ENCODE data around the gene CELSR3. TPM values are rescaled to one million over a fixed set of nuclear protein-coding genes. Genes with fewer than 3 reads are reported as not detected.
A peak's percentile ranks its signal among the peaks of the same experiment; 100 is the strongest.

Gene CELSR3
- total RNA-seq, 1 experiment from 2014 or later, result 7.7 TPM

GRCh38 chr3:48685293-48685602 lies 22.6 kb upstream of the CELSR3 start:
- ATAC-seq (no peak), DNase-seq (ENCODE audit: low read depth, low spot score) (no peak)
- TF ChIP-seq CTCF (IDR thresholded peaks at IDR 0.05), result no peak
- TF ChIP-seq SIN3A (IDR thresholded peaks at IDR 0.05; ENCODE audit: borderline replicate concordance, insufficient read depth, low read depth, low read length), result no peak
- TF ChIP-seq POLR2AphosphoS5 (IDR thresholded peaks at IDR 0.05; ENCODE audit: low read depth, low read length), result no peak
- TF ChIP-seq REST (IDR thresholded peaks at IDR 0.05; ENCODE audit: insufficient read depth in 1 of 2, low read depth in 2 of 2, low read length in 1 of 2), result no peak
- no peak for TF ChIP-seq TCF7L2 (IDR thresholded peaks at IDR 0.05; ENCODE audit: low read depth, low read length)
- in situ Hi-C loops (cut with HindIII; ENCODE audit: low pct_unique_long_range_greater_than_20kb, low sequenced_read_pairs) (no loop called here), intact Hi-C loops (cut with micrococcal nuclease; ENCODE audit: unreplicated experiment) (no loop called here)
- Histone ChIP-seq H3K4me3 (ENCODE audit: low read depth in 2 of 2, low read length in 2 of 2) (peak overlapping the region; percentile 69 to 81), H3K36me3 (ENCODE audit: control insufficient read depth, insufficient read depth, low read length) (peaks cover 3% of the 10 kb centered on the region), H3K27me3 (ENCODE audit: control insufficient read depth, insufficient read depth, low read length) (no peaks in the 10 kb centered on the region), H3K4me1 (ENCODE audit: control insufficient read depth, insufficient read depth, low read length) (peaks cover 12% of the 10 kb centered on the region; the same call in 1 of the 2 replicates), H3K9me3 (ENCODE audit: control insufficient read depth, insufficient read depth, low read depth, low read length) (no peaks in the 10 kb centered on the region), H3K27ac (ENCODE audit: low read length) (peak overlapping the region; percentile 85)
- no TSS peak for BruUV-seq (replicated peaks)
- ChIA-PET POLR2A (no interaction called here), CTCF (no interaction called here)

GRCh38 chr3:48684480-48685143 lies 21.9 kb upstream of the CELSR3 start:
- H3K9me3 ChIP-seq (ENCODE audit: control insufficient read depth, insufficient read depth, low read depth, low read length), result no peaks in the 10 kb centered on the region
- peaks cover 3% of the 10 kb centered on the region for H3K36me3 ChIP-seq (ENCODE audit: control insufficient read depth, insufficient read depth, low read length)
- in situ Hi-C loops (cut with HindIII; ENCODE audit: low pct_unique_long_range_greater_than_20kb, low sequenced_read_pairs), result no loop called here
- H3K4me3 ChIP-seq (ENCODE audit: low read depth in 2 of 2, low read length in 2 of 2), result peak overlapping the region; percentile 69 to 81
- H3K4me1 ChIP-seq (ENCODE audit: control insufficient read depth, insufficient read depth, low read length), result peaks cover 12% of the 10 kb centered on the region; the same call in 1 of the 2 replicates
- intact Hi-C loops (cut with micrococcal nuclease; ENCODE audit: unreplicated experiment), result no loop called here
- CTCF ChIA-PET, result interaction anchor here (0.6 kb wide), 1 partner anchor 13 kb away, joined by 7 read pairs; no protein-coding TSS in a partner anchor
- no peaks in the 10 kb centered on the region for H3K27me3 ChIP-seq (ENCODE audit: control insufficient read depth, insufficient read depth, low read length)
- TF ChIP-seq REST (IDR thresholded peaks at IDR 0.05; ENCODE audit: insufficient read depth in 1 of 2, low read depth in 2 of 2, low read length in 1 of 2), result no peak
- TF ChIP-seq TCF7L2 (IDR thresholded peaks at IDR 0.05; ENCODE audit: low read depth, low read length), result no peak
- no peak for TF ChIP-seq CTCF (IDR thresholded peaks at IDR 0.05)
- TF ChIP-seq SIN3A (IDR thresholded peaks at IDR 0.05; ENCODE audit: borderline replicate concordance, insufficient read depth, low read depth, low read length), result no peak
- TF ChIP-seq POLR2AphosphoS5 (IDR thresholded peaks at IDR 0.05; ENCODE audit: low read depth, low read length), result no peak
- DNase-seq (ENCODE audit: low read depth, low spot score), result no peak
- ATAC-seq, result no peak
- POLR2A ChIA-PET, result interaction anchor here (0.6 kb wide), 1 partner anchor 13 kb away, joined by 4 read pairs; no protein-coding TSS in a partner anchor
- BruUV-seq (replicated peaks), result no TSS peak
- H3K27ac ChIP-seq (ENCODE audit: low read length), result peak overlapping the region; percentile 70; the same call in 1 of the 2 replicates
